Choroid plexus epithelial cell (primary cell): Measurements from ENCODE around the gene SCG3.

Source experiments
- DNase-seq: peaks from one replicate; pipeline ENCODE4 v3.0.0-alpha.2; 2010; ENCODE audit warnings: low read depth
- H3K4me3 ChIP-seq: 2 replicates; pipeline ENCODE4 v1.5.1; 2011; ENCODE audit warnings: low read depth, mild to moderate bottlenecking, control low read depth, low read length, moderate library complexity
- TF ChIP-seq, protein P1 (sequence below): conservative IDR thresholded peaks from 2 replicates; pipeline ENCODE4 v1.5.1; 2011; ENCODE audit warnings: low read depth, mild to moderate bottlenecking, control low read depth, inconsistent platforms, low read length, moderate library complexity

Gene SCG3

DNA sequence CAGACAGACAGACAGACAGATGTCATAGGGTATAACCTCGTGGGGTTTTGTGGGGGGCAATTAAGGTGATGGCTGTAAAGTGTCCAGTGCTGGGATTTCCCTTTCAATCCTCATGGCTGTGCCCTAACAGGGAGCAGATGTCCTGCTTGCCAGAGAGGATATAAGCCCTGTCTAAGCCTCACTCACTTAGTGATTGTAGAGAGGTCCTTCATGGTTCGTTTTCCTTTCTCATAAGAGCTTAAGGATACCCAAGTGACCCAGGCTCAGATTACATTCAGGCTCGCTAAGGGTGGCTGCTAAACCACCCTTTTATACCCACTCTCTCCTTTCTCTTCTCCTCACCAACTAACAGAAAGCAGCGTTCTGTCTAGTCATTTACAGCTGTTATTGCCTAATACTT lies 36.9 kb downstream of the SCG3 start:
- H3K4me3 ChIP-seq: no peak overlapping the region
- no peak for DNase-seq
- TF ChIP-seq, protein P1, sequence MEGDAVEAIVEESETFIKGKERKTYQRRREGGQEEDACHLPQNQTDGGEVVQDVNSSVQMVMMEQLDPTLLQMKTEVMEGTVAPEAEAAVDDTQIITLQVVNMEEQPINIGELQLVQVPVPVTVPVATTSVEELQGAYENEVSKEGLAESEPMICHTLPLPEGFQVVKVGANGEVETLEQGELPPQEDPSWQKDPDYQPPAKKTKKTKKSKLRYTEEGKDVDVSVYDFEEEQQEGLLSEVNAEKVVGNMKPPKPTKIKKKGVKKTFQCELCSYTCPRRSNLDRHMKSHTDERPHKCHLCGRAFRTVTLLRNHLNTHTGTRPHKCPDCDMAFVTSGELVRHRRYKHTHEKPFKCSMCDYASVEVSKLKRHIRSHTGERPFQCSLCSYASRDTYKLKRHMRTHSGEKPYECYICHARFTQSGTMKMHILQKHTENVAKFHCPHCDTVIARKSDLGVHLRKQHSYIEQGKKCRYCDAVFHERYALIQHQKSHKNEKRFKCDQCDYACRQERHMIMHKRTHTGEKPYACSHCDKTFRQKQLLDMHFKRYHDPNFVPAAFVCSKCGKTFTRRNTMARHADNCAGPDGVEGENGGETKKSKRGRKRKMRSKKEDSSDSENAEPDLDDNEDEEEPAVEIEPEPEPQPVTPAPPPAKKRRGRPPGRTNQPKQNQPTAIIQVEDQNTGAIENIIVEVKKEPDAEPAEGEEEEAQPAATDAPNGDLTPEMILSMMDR: no peak

DNA sequence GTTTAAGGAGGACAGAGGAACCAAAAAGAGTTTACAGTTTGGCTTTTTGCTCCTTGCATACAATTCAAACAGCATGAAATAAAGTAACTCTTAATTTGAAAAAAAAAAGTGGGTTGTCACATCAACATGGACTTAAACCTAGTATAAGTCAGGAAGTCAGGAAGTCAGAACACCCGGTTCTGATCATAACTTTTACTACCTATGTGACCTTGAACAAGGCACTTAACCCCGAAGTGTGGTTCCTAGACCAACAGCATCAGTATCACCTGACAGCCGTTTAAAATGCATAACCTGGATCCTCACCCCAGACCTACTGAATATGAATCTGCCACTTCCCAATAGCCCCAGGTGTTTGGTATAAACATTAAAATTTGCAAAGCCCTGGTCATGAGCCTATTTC lies 37.4 kb downstream of the SCG3 start:
- TF ChIP-seq, protein P1: no peak
- DNase-seq: no peak

GRCh38 chr15:51720201-51720995 lies 39.1 kb downstream of the SCG3 start:
- no peak for DNase-seq
- TF ChIP-seq, protein P1: no peak
- no peak overlapping the region for H3K4me3 ChIP-seq

More for the DNA sequence above, 37.4 kb downstream of the SCG3 start:
- no peak overlapping the region for H3K4me3 ChIP-seq

- TF ChIP-seq, protein P1: no peak
- no peak overlapping the region for H3K4me3 ChIP-seq
- no peak for DNase-seq
Measured at GRCh38 chr15:51721199-51721960, 40.1 kb downstream of the SCG3 start.

- H3K4me3 ChIP-seq: no peak overlapping the region
- TF ChIP-seq, protein P1: no peak
- DNase-seq: no peak
Measured at GRCh38 chr15:51724199-51724598, 42.9 kb downstream of the SCG3 start.

GRCh38 chr15:51724673-51725072 lies 43.4 kb downstream of the SCG3 start:
- H3K4me3 ChIP-seq: no peak overlapping the region
- no peak for DNase-seq
- TF ChIP-seq, protein P1: no peak
